Stimulated activated CD8-positive, alpha-beta memory T cell treated with anti-CD3 and anti-CD28 coated beads, Interleukin-12 subunit alpha, Interleukin-12 subunit beta, amount 100 ng/mL, for 4 hours (primary cell): Measurements from ENCODE around the gene QARS1.

Experiments used
- DNase-seq: peaks from one replicate; pipeline ENCODE4 v3.0.0-alpha.2; 2020; ENCODE audit warnings: low read depth

The QARS1 gene

GRCh38 chr3:49120438-49121131 lies 16.0 kb upstream of the QARS1 start, which contains the start of gene USP19:
Gene USP19, minus strand, starts transcription at chr3:49120823. Its CDS starts 1,678 bp downstream, at chr3:49119145.
- DNase-seq = peak; percentile 88

DNA sequence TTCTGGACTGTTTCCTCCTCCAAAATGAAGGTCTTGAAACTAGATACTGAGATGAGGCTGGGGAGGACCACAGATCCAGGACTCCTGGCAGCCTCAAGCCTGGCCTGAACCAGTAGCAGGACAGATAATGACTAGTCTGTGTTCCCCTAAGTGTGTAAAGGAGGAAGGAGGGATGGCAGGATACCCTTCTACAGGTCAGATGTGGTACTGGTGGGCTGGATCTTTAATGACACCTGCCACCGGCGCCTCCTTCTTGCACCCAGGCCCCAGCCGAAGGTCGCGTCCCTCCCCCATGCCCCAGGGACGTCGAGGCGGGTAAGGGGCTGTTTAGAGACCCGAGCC lies 15.5 kb upstream of the QARS1 start:
- DNase-seq = no peak

DNA sequence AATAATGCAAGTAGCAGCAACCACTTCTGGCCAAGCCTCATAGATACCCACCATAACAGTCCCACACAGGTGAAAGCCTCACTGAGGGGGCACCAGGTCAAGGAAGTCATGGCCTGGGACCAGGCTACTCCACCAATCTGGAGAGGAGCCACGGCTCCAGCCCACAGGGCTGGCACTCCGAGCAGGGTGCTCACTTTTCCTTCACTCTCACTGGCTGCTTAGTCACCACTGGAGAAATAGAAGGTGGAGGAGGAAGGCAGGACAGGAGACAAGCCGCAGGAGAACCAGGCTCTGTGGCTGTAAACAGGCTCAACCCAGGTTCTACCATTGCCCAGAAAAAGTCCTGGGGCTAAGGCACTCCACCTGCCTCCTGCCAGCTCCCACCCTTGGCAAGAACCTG lies 14.9 kb upstream of the QARS1 start:
- no peak for DNase-seq

DNA sequence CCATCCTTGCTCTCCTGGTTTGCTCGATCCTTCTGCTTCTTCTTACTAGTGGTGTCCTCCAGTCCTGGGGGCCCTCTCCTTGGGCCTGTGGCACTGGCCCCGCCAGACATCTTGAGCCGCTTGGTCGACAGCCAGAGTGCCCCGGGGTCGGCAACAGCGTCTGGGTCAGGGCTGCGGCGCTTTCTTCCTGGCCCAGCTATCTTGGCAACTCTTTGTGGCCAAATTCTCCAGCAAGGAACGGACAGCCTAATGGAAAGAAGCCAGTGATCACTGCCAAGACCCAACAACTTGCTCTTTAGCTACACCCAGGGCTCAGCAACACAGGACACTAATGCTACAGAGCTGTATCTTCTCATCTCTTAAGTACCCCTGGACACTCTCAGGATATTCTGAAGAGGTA lies 14.5 kb upstream of the QARS1 start:
- DNase-seq = no peak

DNA sequence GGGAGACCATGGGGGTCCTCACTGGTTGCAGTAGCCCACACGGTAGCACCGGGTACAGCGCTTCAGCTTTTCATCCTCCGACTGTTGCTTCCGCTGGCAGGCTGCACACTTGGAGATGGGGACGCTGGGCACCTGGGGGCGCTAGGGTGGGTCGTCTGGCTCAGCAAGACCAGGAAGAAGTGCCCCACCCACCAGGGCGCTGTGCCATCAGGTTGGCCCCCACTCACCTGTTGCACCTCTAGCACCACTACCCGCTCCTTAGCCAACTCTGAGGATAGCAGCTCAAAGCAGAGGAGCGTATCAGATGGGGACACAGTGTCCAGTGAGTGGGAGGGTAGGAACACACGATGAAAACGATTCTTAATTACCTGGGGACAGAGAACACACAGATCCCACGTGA lies 7.7 kb upstream of the QARS1 start:
- no peak for DNase-seq

DNA sequence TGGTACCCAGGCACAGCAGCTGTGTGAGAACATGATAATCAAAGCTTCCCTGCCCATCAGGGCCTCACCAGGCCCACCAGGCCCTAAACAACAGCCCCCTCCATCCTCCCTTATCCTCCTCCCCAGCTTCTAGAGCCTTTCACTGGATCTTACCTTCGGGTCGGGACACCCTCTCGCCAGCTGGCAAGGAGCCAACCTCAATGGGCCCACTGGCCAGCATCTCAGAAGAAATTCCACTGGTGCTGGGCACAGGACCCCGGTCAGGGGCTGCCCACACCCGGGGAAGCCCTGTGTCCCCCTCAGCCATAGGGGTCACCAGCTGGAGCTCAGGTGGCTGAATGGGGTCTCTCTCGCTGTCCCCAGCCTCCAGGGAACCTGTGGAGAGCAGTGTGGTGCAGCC lies 6.8 kb upstream of the QARS1 start:
- no peak for DNase-seq

GRCh38 chr3:49110780-49111179 lies 6.2 kb upstream of the QARS1 start:
- no peak for DNase-seq

GRCh38 chr3:49108346-49108745 lies 3.8 kb upstream of the QARS1 start:
- no peak for DNase-seq

GRCh38 chr3:49104052-49104426 lies 518 bp downstream of the QARS1 start:
- DNase-seq = no peak

GRCh38 chr3:49100046-49100615 lies 4.4 kb downstream of the QARS1 start:
- DNase-seq = no peak

GRCh38 chr3:49098910-49099630 lies 5.5 kb downstream of the QARS1 start:
- no peak for DNase-seq

GRCh38 chr3:49098429-49098828 lies 6.1 kb downstream of the QARS1 start:
- DNase-seq = no peak

- DNase-seq = peak; percentile 90
These were observed 10.4 kb downstream of the QARS1 start, which contains the start of gene QRICH1 for GRCh38 chr3:49093853-49094767. Gene QRICH1, minus strand, starts transcription at chr3:49094071. Its CDS starts 17,054 bp downstream, at chr3:49077017.

GRCh38 chr3:49092938-49093852 lies 11.4 kb downstream of the QARS1 start:
- peak; percentile 74 for DNase-seq

GRCh38 chr3:49081429-49081828 lies 23.1 kb downstream of the QARS1 start:
- no peak for DNase-seq

DNA sequence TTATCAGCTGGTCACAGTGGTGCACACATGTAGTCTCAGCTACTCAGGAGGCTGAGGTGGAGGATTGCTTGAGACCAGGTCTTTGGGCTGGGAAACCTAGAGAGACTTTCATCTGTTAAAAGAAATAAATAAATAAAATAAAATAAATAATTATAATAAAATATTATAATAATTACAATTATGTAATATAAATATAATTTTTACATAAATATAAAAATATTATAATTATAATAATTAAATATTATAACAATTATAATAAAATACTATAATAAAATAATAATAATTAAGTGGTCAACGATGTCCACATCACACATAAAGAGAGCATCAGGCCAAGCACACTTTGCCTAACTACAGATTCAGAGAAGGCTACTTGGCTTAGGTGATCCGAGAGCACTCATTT lies 25.3 kb downstream of the QARS1 start:
- DNase-seq = no peak

GRCh38 chr3:49076646-49077045 lies 27.9 kb downstream of the QARS1 start:
- no peak for DNase-seq

DNA sequence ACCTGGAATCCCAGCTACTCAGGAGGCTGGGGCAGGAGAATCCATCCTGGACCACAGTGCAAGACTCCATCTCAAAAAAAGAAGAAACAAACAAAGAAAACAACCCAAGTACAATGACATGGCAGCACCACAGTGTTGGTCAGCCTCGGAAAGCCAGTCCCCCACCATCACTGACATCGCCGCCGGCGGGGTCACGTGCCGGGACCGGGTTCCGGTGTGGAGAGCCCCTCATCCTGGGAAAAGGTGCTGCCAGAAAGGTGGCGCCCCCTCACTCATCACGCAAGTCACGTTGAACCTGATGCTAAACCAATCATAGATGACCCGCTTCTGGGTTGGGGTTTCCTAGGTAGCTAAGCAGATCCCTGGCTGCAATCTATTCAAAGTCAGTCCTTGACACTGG lies 28.4 kb downstream of the QARS1 start:
- no peak for DNase-seq

DNA sequence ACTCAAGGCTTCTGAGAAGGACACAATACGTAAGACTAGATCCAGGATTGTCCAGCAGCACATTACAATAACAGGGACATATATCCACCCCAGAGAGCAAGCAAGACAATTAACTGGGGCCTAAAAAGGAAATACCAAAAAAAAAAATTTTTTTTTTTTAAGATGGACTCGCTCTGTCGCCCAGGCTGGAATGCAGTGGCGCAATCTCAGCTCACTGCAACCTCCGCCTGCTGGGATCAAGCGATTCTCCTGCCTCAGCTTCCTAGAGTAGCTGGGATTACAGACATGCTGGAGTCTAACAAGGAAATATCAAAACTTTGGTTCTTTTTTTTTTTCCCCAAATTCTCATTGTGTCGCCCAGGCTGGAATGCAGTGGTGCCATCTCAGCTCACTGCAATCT lies 46.5 kb downstream of the QARS1 start:
- no peak for DNase-seq

GRCh38 chr3:49057268-49057667 lies 47.3 kb downstream of the QARS1 start:
- no peak for DNase-seq

DNA sequence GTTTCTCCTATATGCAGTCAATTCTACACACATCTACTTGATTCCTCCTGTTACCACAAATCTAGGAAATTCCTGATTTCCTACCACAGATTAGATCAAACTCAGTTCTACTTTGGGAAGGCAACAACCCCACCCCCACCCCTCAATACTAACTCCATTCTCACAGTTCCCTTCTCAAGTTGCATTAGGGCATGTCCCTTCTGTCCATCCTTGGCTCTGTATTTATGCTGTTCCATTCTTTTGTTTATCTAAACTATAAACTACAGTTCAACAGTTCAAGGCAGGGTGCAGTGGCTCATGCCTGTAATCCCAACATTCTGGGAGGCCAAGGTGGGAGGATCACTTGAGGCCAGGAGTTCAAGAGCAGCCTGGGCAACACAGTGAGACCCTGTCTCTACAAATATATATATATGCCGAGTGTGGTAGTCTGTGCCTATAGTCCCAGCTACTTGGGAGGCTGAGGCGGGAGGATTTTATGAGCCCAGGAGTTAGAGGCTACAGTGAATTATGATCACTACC lies 50.2 kb downstream of the QARS1 start:
- no peak for DNase-seq
